H1 (cell line): ENCODE measurements around the gene DVL1. TPM values are rescaled to one million over a fixed set of nuclear protein-coding genes. Genes with fewer than 3 reads are reported as not detected.

Experiments
- CTCF ChIA-PET: fragments of 300-600 bp; sonication (Branson Sonifier 250); formaldehyde crosslinking; loops from one replicate; lab custom pipeline; 2021; ENCODE audit not compliant: partially characterized antibody; lab: Charles Lee
- POLR2A ChIA-PET: fragments of 300-600 bp; sonication (Branson Sonifier 250); formaldehyde crosslinking; loops from one replicate; lab custom pipeline; 2021; ENCODE audit warnings: inconsistent platforms; ENCODE audit not compliant: partially characterized antibody; lab: Charles Lee
- DNase-seq, 2 experiments: peaks; one replicate each; pipeline versions ENCODE4 v3.0.0 to v3.0.0-alpha.2; 2010 to 2022; ENCODE audit warnings: low spot score in 2 of 2, low read depth in 1 of 2, mixed read lengths in 1 of 2
- FAIRE-seq: peaks from 2 replicates; lab custom pipeline; 2011; peaks lifted over from hg19 to GRCh38; lab: Jason Lieb, UNC
- H2AFZ ChIP-seq: 2 replicates; pipeline ENCODE4 v1.8.1; 2012; ENCODE audit warnings: low read length, inconsistent platforms
- H2AK5ac ChIP-seq: 2 replicates; pipeline ENCODE4 v1.6.1; 2013; ENCODE audit warnings: low read depth, low read length
- H2BK120ac ChIP-seq: replicated peaks from 2 replicates; pipeline ENCODE3; 2013; ENCODE audit warnings: low read depth, low read length, inconsistent platforms
- H2BK12ac ChIP-seq: 2 replicates; pipeline ENCODE4 v1.6.1; 2013; ENCODE audit warnings: low read depth, low read length
- H2BK15ac ChIP-seq: 2 replicates; pipeline ENCODE4 v1.6.1; 2013; ENCODE audit warnings: low read length
- H2BK20ac ChIP-seq: 2 replicates; pipeline ENCODE4 v1.6.1; 2013; ENCODE audit warnings: low read length
- H2BK5ac ChIP-seq: 2 replicates; pipeline ENCODE4 v1.6.1; 2013; ENCODE audit warnings: low read depth, low read length
- H3K14ac ChIP-seq: 2 replicates; pipeline ENCODE4 v1.6.1; 2013; ENCODE audit warnings: inconsistent platforms; ENCODE audit not compliant: insufficient read length
- H3K18ac ChIP-seq: 2 replicates; pipeline ENCODE4 v1.6.1; 2013; ENCODE audit warnings: low read length; ENCODE audit errors: extremely low read depth
- H3K23ac ChIP-seq: 2 replicates; pipeline ENCODE4 v1.6.1; 2013; ENCODE audit warnings: inconsistent platforms; ENCODE audit not compliant: insufficient read length
- H3K23me2 ChIP-seq: 2 replicates; pipeline ENCODE4 v1.6.1; 2013; ENCODE audit warnings: low read depth, low read length
- H3K27ac ChIP-seq: 2 replicates; pipeline ENCODE4 v1.6.1; 2011; ENCODE audit warnings: low read depth, low read length, inconsistent platforms
- H3K27me3 ChIP-seq, 4 experiments: replicated peaks in 1 of 4; 1 replicate in 1 of 4; 2 replicates in 3 of 4; pipeline versions ENCODE4 v1.6.1 to v1.8.1; 2011 to 2013; ENCODE audit warnings: low read length in 3 of 4, mild to moderate bottlenecking in 3 of 4, inconsistent platforms in 2 of 4, mixed read lengths in 2 of 4, moderate library complexity in 1 of 4; ENCODE audit not compliant: control insufficient read depth in 3 of 4, insufficient read depth in 3 of 4; ENCODE audit errors: extremely low read depth in 1 of 4
- H3K36me3 ChIP-seq, 4 experiments: 2 replicates each; pipeline versions ENCODE4 v1.6.1 to v1.8.1; 2011 to 2013; ENCODE audit warnings: mild to moderate bottlenecking in 4 of 4, low read length in 3 of 4, moderate library complexity in 2 of 4, control low read depth in 1 of 4, inconsistent platforms in 1 of 4; ENCODE audit not compliant: insufficient read depth in 4 of 4, control insufficient read depth in 2 of 4
- H3K4ac ChIP-seq: replicated peaks from 2 replicates; pipeline ENCODE3; 2013; ENCODE audit warnings: low read length, low read depth, mixed read lengths, inconsistent platforms; ENCODE audit not compliant: insufficient read length
- H3K4me1 ChIP-seq, 4 experiments: replicated peaks in 1 of 4; 1 replicate in 1 of 4; 2 replicates in 3 of 4; pipeline versions ENCODE4 v1.6.1 to v1.8.1; 2011 to 2013; ENCODE audit warnings: low read length in 3 of 4, inconsistent platforms in 2 of 4, mixed read lengths in 1 of 4; ENCODE audit not compliant: insufficient read depth in 4 of 4, control insufficient read depth in 3 of 4
- H3K4me2 ChIP-seq, 2 experiments: 2 replicates each; pipeline versions ENCODE4 v1.6.1 to v1.8.1; 2011 to 2013; ENCODE audit warnings: low read depth in 2 of 2, low read length in 2 of 2, control low read depth in 1 of 2, inconsistent platforms in 1 of 2, mild to moderate bottlenecking in 1 of 2; ENCODE audit not compliant: insufficient read depth in 1 of 2
- H3K4me3 ChIP-seq, 4 experiments: fragments of 200-600, 300-600 bp in 1 of 4; sonication (generic), shearing (Covaris generic), sonication (Bioruptor Twin) in 1 of 4; 2 replicates each; pipeline versions ENCODE4 v1.5.1 to v1.8.1; 2011 to 2016; ENCODE audit warnings: low read length in 4 of 4, low read depth in 3 of 4, control low read depth in 2 of 4, inconsistent platforms in 2 of 4, mild to moderate bottlenecking in 2 of 4, mixed read lengths in 1 of 4, moderate library complexity in 1 of 4; ENCODE audit not compliant: insufficient read depth in 2 of 4; ENCODE audit errors: extremely low read depth in 1 of 4
- H3K56ac ChIP-seq: replicated peaks from 2 replicates; pipeline ENCODE3; 2013; ENCODE audit warnings: low read depth, mild to moderate bottlenecking, mixed read lengths, low read length, inconsistent platforms; ENCODE audit not compliant: insufficient read length
- H3K79me1 ChIP-seq: 2 replicates; pipeline ENCODE4 v1.6.1; 2013; ENCODE audit warnings: low read depth, low read length, control low read depth
- H3K79me2 ChIP-seq, 2 experiments: 2 replicates each; pipeline versions ENCODE4 v1.6.1 to v1.8.1; 2012 to 2013; ENCODE audit warnings: low read length in 2 of 2, mild to moderate bottlenecking in 2 of 2, inconsistent platforms in 1 of 2; ENCODE audit not compliant: insufficient read depth in 2 of 2, control insufficient read depth in 1 of 2
- H3K9ac ChIP-seq, 4 experiments: replicated peaks in 1 of 4; 1 replicate in 1 of 4; 2 replicates in 3 of 4; pipeline versions ENCODE4 v1.6.1 to v1.8.1; 2011 to 2013; ENCODE audit warnings: low read depth in 3 of 4, low read length in 3 of 4, control low read depth in 2 of 4, mild to moderate bottlenecking in 2 of 4, moderate library complexity in 2 of 4, inconsistent platforms in 1 of 4; ENCODE audit errors: extremely low read depth in 1 of 4
- H3K9me3 ChIP-seq, 2 experiments: 2 replicates each; pipeline versions ENCODE4 v1.6.1 to v1.8.1; 2012 to 2013; ENCODE audit warnings: mild to moderate bottlenecking in 2 of 2, moderate library complexity in 2 of 2, control low read depth in 1 of 2, inconsistent platforms in 1 of 2, low read depth in 1 of 2, low read length in 1 of 2, mixed read lengths in 1 of 2; ENCODE audit not compliant: insufficient read depth in 2 of 2
- H4K20me1 ChIP-seq, 2 experiments: replicated peaks in 1 of 2; 2 replicates each; pipeline versions ENCODE3 to v1.8.1; 2011 to 2013; ENCODE audit warnings: inconsistent platforms in 2 of 2, low read length in 2 of 2, mild to moderate bottlenecking in 1 of 2; ENCODE audit not compliant: insufficient read depth in 2 of 2, control insufficient read depth in 1 of 2
- H4K5ac ChIP-seq: 2 replicates; pipeline ENCODE4 v1.6.1; 2013; ENCODE audit warnings: low read length, low read depth, mixed read lengths, inconsistent platforms; ENCODE audit not compliant: insufficient read length
- H4K8ac ChIP-seq: 2 replicates; pipeline ENCODE4 v1.8.0; 2013; ENCODE audit warnings: mild to moderate bottlenecking, moderate library complexity, low read length, inconsistent platforms; ENCODE audit not compliant: insufficient read depth; ENCODE audit errors: extremely low read depth
- H4K91ac ChIP-seq: replicated peaks from 2 replicates; pipeline ENCODE3; 2013; ENCODE audit warnings: low read length, mixed read lengths, inconsistent platforms; ENCODE audit not compliant: insufficient read length
- ASH2L ChIP-seq: fragments of 200-600, 300-600 bp; sonication (generic); IDR thresholded peaks from one replicate; pipeline ENCODE4 v1.7.1; 2017; ENCODE audit warnings: low read length
- ATF3 ChIP-seq: IDR thresholded peaks from 2 replicates; pipeline ENCODE4 v1.6.1; 2011; ENCODE audit warnings: low read depth, mild to moderate bottlenecking, low read length; ENCODE audit not compliant: insufficient read depth
- CTBP2 ChIP-seq: IDR thresholded peaks from 2 replicates; pipeline ENCODE4 v1.7.0; 2011; ENCODE audit warnings: borderline replicate concordance, mild to moderate bottlenecking, moderate library complexity, mixed read lengths, low read length; ENCODE audit not compliant: insufficient read depth, insufficient read length
- EGR1 ChIP-seq: IDR thresholded peaks from 2 replicates; pipeline ENCODE4 v1.6.1; 2011; ENCODE audit warnings: low read depth, low read length, borderline replicate concordance
- NRF1 ChIP-seq: IDR thresholded peaks from 2 replicates; pipeline ENCODE4 v1.6.1; 2011; ENCODE audit warnings: mild to moderate bottlenecking, low read depth, low read length, improper control_type of control experiment
- POLR2AphosphoS5 ChIP-seq: IDR thresholded peaks from 2 replicates; pipeline ENCODE4 v1.6.1; 2011; ENCODE audit warnings: low read depth, low read length
- RBBP5 ChIP-seq: IDR thresholded peaks from 2 replicates; pipeline ENCODE4 v1.7.1; 2012; ENCODE audit warnings: low read depth, mild to moderate bottlenecking, inconsistent platforms, low read length, moderate library complexity, borderline replicate concordance
- WGBS, 2 experiments: shearing (Covaris generic) in 1 of 2; methylation state at CpG; one replicate each; pipeline versions ENCODE4 v1.1.6 to v1.1.7; 2013 to 2015; ENCODE audit warnings: low lambda C conversion rate in 2 of 2, mixed read lengths in 2 of 2, inconsistent platforms in 1 of 2, low coverage in 1 of 2, missing lambda C conversion rate in 1 of 2; ENCODE audit not compliant: insufficient replicate concordance in 2 of 2, insufficient coverage in 1 of 2, insufficient read length in 1 of 2; ENCODE audit errors: extremely low coverage in 1 of 2, missing lambda C conversion rate in 1 of 2; 5-methylcytosine and 5-hydroxymethylcytosine counted together
- polyA plus RNA-seq, 7 experiments: library from polyadenylated mRNA; depleted of rRNA in 3 of 7; stranded (reverse) in 5 of 7; unstranded in 2 of 7; fragments of >200 nt in 5 of 7; fragments of 200-250 nt in 2 of 7; gene quantifications; 1 replicate in 5 of 7; 2 replicates in 1 of 7; 4 replicates in 1 of 7; pipeline versions ENCODE4 v1.2.1 to v1.2.3, GENCODE V29; 2011 to 2013; ENCODE audit warnings: missing spikeins in 2 of 7, mixed read lengths in 2 of 7
- total RNA-seq: library from RNA; stranded (reverse); fragmentation: NEBNext Ultra II Directional; extraction: Animal tissue kit (Norgen Biotek cat#: 25700); gene quantifications from 2 replicates; pipeline ENCODE4 v1.2.1, GENCODE V29; 2021

Gene DVL1
- total and polyA plus RNA-seq, 2 of the 8 experiments (the other 6 are each of a cell fraction or from before 2014, with no cell fraction given): 39.4 to 58.9 TPM

GRCh38 chr1:1319646-1319941 is 29.6 kb downstream of the DVL1 start:
- TF ChIP-seq ASH2L (no peak), POLR2AphosphoS5 (no peak), EGR1 (no peak), NRF1 (no peak), CTBP2 (no peak), RBBP5 (no peak), ATF3 (no peak)
- H3K18ac ChIP-seq: no peak overlapping the region
- FAIRE-seq: no peak
- no peaks in the 10 kb centered on the region for H3K27me3 ChIP-seq
- no peak overlapping the region for H2BK12ac ChIP-seq
- CTCF ChIA-PET: interaction anchor here (1.7 kb wide), 1 partner anchor 20 kb away, joined by 6 read pairs; no protein-coding TSS in a partner anchor
- H2BK120ac ChIP-seq: no peak overlapping the region
- no peak overlapping the region for H4K91ac ChIP-seq
- H3K4me2 ChIP-seq: no peak overlapping the region
- peaks cover 35% of the 10 kb centered on the region for H3K79me1 ChIP-seq
- peaks cover 3 to 20% (median 9%) of the 10 kb centered on the region in 4 experiments; a peak in 6 of 8 replicates for H3K36me3 ChIP-seq
- H3K23ac ChIP-seq: no peak overlapping the region
- peaks cover 0 to 16% (median 4%) of the 10 kb centered on the region in 4 experiments; a peak in 6 of 7 replicates for H3K4me1 ChIP-seq
- no peak overlapping the region for H4K5ac ChIP-seq
- peaks cover 25 to 40% of the 10 kb centered on the region in 2 experiments for H4K20me1 ChIP-seq
- H3K56ac ChIP-seq: no peak overlapping the region
- H2BK15ac ChIP-seq: no peak overlapping the region
- H3K27ac ChIP-seq: no peak overlapping the region
- no peak overlapping the region for H3K4me3 ChIP-seq
- H3K9ac ChIP-seq: no peak overlapping the region; a peak in 1 of 7 replicates
- 90% methylated on average over 12 of the region's 13 CpGs; no CpG with 5 or more reads in 1 of the 2 experiments for WGBS, 2 experiments
- H2BK5ac ChIP-seq: no peak overlapping the region
- no peak overlapping the region for H3K4ac ChIP-seq
- H4K8ac ChIP-seq: no peak overlapping the region
- H3K9me3 ChIP-seq: no peaks in the 10 kb centered on the region
- no peak overlapping the region for H3K14ac ChIP-seq
- H2AK5ac ChIP-seq: no peak overlapping the region
- no peak for DNase-seq
- H3K79me2 ChIP-seq: peaks cover 12 to 50% of the 10 kb centered on the region in 2 experiments; a peak in 3 of 4 replicates
- POLR2A ChIA-PET: interaction anchor here (1.0 to 3.0 kb wide), 5 partner anchors 9 to 32 kb away, joined by 4 to 20 read pairs (median 6); no protein-coding TSS in a partner anchor
- no peaks in the 10 kb centered on the region for H3K23me2 ChIP-seq
- no peak overlapping the region for H2BK20ac ChIP-seq
- no peak overlapping the region for H2AFZ ChIP-seq
